HepG2 (cell line): ENCODE measurements around the gene RUSC1. TPM values are rescaled to one million over a fixed set of nuclear protein-coding genes. Genes with fewer than 3 reads are reported as not detected.
A peak's percentile ranks its signal among the peaks of the same experiment; 100 is the strongest.

Experiments
- CTCF ChIP-seq: sonication (generic); formaldehyde crosslinking; IDR thresholded peaks from 2 replicates; pipeline ENCODE4 v1.5.0; 2020; ENCODE audit warnings: mild to moderate bottlenecking, missing genetic modification reagents, moderate library complexity
- GTF2F1 ChIP-seq: fragments of 150-350 bp; IDR thresholded peaks from 2 replicates; pipeline ENCODE4 v1.6.1; 2014; ENCODE audit warnings: low read length
- HINFP ChIP-seq: sonication (generic); formaldehyde crosslinking; IDR thresholded peaks from 2 replicates; pipeline ENCODE4 v1.4.0; 2020; ENCODE audit warnings: low read depth, mild to moderate bottlenecking, missing genetic modification reagents
- NCOA2 ChIP-seq: sonication (generic); formaldehyde crosslinking; IDR thresholded peaks from 2 replicates; pipeline ENCODE4 v1.8.0; 2022; ENCODE audit warnings: inconsistent platforms
- SALL1 ChIP-seq: sonication (generic); formaldehyde crosslinking; IDR thresholded peaks from 2 replicates; pipeline ENCODE4 v1.8.0; 2022; ENCODE audit warnings: mild to moderate bottlenecking, missing genetic modification reagents
- SMYD3 ChIP-seq: sonication (generic); formaldehyde crosslinking; IDR thresholded peaks from 2 replicates; pipeline ENCODE4 v1.8.1; 2023; ENCODE audit warnings: mild to moderate bottlenecking, missing genetic modification reagents
- SNAPC2 ChIP-seq: sonication (generic); formaldehyde crosslinking; IDR thresholded peaks from 2 replicates; pipeline ENCODE4 v1.8.1; 2022; ENCODE audit warnings: mild to moderate bottlenecking, missing genetic modification reagents
- SOX13 ChIP-seq, 3 experiments: fragments of 450-650 bp in 1 of 3; sonication (generic) in 1 of 3; formaldehyde crosslinking in 1 of 3; IDR thresholded peaks in 2 of 3; conservative IDR thresholded peaks in 1 of 3; 2 replicates each; pipeline versions ENCODE4 v1.5.0 to v1.6.1; 2016 to 2020; ENCODE audit warnings: antibody characterized with exemption in 1 of 3, mild to moderate bottlenecking in 1 of 3, missing compliant biosample characterization in 1 of 3, missing genetic modification reagents in 1 of 3, moderate library complexity in 1 of 3
- YEATS2 ChIP-seq: sonication (generic); formaldehyde crosslinking; IDR thresholded peaks from 2 replicates; pipeline ENCODE4 v1.4.0; 2020; ENCODE audit warnings: missing genetic modification reagents, borderline replicate concordance
- ZBTB14 ChIP-seq: sonication (generic); formaldehyde crosslinking; IDR thresholded peaks from 2 replicates; pipeline ENCODE4 v1.4.0; 2020; ENCODE audit warnings: missing genetic modification reagents
- ZNF574 ChIP-seq: sonication (generic); formaldehyde crosslinking; IDR thresholded peaks from 2 replicates; pipeline ENCODE4 v1.4.0; 2020; ENCODE audit warnings: missing genetic modification reagents
- ZSCAN20 ChIP-seq: sonication (generic); formaldehyde crosslinking; IDR thresholded peaks from 2 replicates; pipeline ENCODE4 v1.4.0; 2020; ENCODE audit warnings: missing genetic modification reagents, mild to moderate bottlenecking, borderline replicate concordance
- polyA plus RNA-seq, 8 experiments: library from polyadenylated mRNA; depleted of rRNA in 3 of 8; stranded (reverse) in 7 of 8; unstranded in 1 of 8; fragments of >200 nt; fragmentation: Illumina TruSeq in 4 of 8; extraction: Trizol in 4 of 8; gene quantifications; 2 replicates each; pipeline versions ENCODE4 v1.2.1 to v1.2.3, GENCODE V29; 2011 to 2016; ENCODE audit warnings: low read depth in 4 of 8, missing spikeins in 1 of 8, mixed read lengths in 1 of 8; ENCODE audit not compliant: insufficient read depth in 1 of 8
- total RNA-seq, 5 experiments: library from RNA; depleted of rRNA; stranded (reverse); fragments of >200 nt; fragmentation: Illumina TruSeq; extraction: Trizol; gene quantifications; 2 replicates each; pipeline ENCODE4 v1.2.3, GENCODE V29; 2016; ENCODE audit warnings: low read depth in 1 of 5
- TF ChIP-seq, protein P1 (sequence below): sonication (generic); formaldehyde crosslinking; IDR thresholded peaks from 2 replicates; pipeline ENCODE4 v1.4.0; 2020; ENCODE audit warnings: mild to moderate bottlenecking, missing genetic modification reagents

The RUSC1 gene
- total and polyA plus RNA-seq, 2 of the 13 experiments (the other 11 are each of a cell fraction or from before 2014, with no cell fraction given): 18.7 to 20.4 TPM

DNA sequence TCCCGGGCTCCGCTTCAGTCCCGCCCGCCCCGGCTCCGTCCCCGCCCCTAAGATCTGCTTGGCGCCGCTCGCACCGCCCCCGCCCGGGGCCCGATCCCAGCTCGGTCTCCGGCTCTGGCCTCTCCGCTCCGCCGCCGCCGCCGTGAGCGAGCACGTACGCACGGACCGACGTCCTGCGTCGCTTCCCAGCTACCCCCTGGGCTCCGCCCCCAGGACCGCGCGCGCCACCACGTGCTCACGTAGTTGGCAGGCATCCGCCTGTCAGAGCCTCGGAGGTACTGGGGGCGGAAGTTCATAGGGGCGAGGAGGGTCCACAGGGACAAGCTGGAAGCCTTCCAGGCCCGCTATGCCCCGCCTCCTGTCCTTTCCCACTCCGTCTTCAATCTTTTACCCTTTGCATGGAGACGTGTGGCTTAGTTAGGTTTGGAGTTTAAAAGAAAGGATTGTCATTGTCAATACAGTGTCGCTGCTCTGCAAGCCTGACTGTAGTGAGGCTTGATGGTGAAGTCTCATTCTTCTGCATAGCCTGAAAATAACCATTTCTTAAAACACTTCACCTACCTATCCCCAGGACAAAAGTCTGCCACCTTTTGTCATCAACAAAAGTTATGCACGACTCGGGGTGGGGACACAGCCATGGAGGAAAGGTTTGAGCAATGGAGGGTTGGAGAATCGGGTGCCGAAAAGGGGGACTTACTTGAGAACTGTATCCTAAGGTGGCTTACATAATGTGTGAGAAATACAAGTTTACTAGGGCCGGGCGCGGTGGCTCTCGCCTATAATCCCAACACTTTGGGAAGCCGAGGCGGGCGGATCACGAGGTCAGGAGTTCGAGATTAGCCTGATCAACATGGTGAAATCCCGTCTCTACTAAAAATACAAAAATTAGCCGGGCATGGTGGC is 47.1 kb upstream of the RUSC1 start, which contains the start of gene CLK2 (continued):
- peak; percentile 88; the same call in 1 of the 2 replicates for TF ChIP-seq SALL1 (CRISPR knock-in tag)
- peak; percentile 96 for TF ChIP-seq YEATS2 (CRISPR knock-in tag)
- TF ChIP-seq SNAPC2 (CRISPR knock-in tag): no peak; the same call in 1 of the 2 replicates
- TF ChIP-seq, protein P1, sequence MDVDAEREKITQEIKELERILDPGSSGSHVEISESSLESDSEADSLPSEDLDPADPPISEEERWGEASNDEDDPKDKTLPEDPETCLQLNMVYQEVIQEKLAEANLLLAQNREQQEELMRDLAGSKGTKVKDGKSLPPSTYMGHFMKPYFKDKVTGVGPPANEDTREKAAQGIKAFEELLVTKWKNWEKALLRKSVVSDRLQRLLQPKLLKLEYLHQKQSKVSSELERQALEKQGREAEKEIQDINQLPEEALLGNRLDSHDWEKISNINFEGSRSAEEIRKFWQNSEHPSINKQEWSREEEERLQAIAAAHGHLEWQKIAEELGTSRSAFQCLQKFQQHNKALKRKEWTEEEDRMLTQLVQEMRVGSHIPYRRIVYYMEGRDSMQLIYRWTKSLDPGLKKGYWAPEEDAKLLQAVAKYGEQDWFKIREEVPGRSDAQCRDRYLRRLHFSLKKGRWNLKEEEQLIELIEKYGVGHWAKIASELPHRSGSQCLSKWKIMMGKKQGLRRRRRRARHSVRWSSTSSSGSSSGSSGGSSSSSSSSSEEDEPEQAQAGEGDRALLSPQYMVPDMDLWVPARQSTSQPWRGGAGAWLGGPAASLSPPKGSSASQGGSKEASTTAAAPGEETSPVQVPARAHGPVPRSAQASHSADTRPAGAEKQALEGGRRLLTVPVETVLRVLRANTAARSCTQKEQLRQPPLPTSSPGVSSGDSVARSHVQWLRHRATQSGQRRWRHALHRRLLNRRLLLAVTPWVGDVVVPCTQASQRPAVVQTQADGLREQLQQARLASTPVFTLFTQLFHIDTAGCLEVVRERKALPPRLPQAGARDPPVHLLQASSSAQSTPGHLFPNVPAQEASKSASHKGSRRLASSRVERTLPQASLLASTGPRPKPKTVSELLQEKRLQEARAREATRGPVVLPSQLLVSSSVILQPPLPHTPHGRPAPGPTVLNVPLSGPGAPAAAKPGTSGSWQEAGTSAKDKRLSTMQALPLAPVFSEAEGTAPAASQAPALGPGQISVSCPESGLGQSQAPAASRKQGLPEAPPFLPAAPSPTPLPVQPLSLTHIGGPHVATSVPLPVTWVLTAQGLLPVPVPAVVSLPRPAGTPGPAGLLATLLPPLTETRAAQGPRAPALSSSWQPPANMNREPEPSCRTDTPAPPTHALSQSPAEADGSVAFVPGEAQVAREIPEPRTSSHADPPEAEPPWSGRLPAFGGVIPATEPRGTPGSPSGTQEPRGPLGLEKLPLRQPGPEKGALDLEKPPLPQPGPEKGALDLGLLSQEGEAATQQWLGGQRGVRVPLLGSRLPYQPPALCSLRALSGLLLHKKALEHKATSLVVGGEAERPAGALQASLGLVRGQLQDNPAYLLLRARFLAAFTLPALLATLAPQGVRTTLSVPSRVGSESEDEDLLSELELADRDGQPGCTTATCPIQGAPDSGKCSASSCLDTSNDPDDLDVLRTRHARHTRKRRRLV: no peak
- TF ChIP-seq NCOA2 (CRISPR knock-in tag): peak; percentile 11; the same call in 1 of the 2 replicates
- TF ChIP-seq ZSCAN20 (CRISPR knock-in tag): no peak
- TF ChIP-seq CTCF (CRISPR knock-in tag): peak; percentile 43
- peak; percentile 82 for TF ChIP-seq ZNF574 (CRISPR knock-in tag)
- TF ChIP-seq ZBTB14 (CRISPR knock-in tag): peak; percentile 97
- TF ChIP-seq GTF2F1: no peak
- TF ChIP-seq SOX13 (IDR thresholded peaks at IDR 0.05): no peak
- TF ChIP-seq SOX13 (CRISPR knock-in tag; conservative IDR thresholded peaks at IDR 0.05 in 1 of 2, IDR thresholded peaks at IDR 0.05 in 1 of 2): peak in 1 of 2 experiments; percentile 50; a peak in 2 of 4 replicates
- TF ChIP-seq HINFP: peak; percentile 26; the same call in 1 of the 2 replicates
- TF ChIP-seq SMYD3 (CRISPR knock-in tag): no peak
